Calu3 (cell line): ENCODE results near the gene STAT5B. TPM values are rescaled to one million over a fixed set of nuclear protein-coding genes. Genes with fewer than 3 reads are reported as not detected.

Experiments
- BruUV-seq: library from RNA; stranded (reverse); fragments of 400-500 nt; replicated peaks from 2 replicates; lab custom pipeline; 2021; lab: Mats Ljungman, UMichigan
- CTCF ChIA-PET: fragments of 300-600 bp; sonication (Branson Sonifier 250); formaldehyde crosslinking; loops from one replicate; lab custom pipeline; 2022; ENCODE audit warnings: antibody characterized with exemption; lab: Charles Lee
- DNase-seq: peaks from one replicate; pipeline ENCODE4 v3.0.0; 2022
- H3K27ac Mint-ChIP-seq: one replicate; pipeline ENCODE4 v1.8.0; 2022; ENCODE audit warnings: mixed read lengths; ENCODE audit not compliant: unreplicated experiment
- H3K27me3 Mint-ChIP-seq: one replicate; pipeline ENCODE4 v1.8.0; 2022; ENCODE audit warnings: mixed read lengths; ENCODE audit not compliant: unreplicated experiment
- H3K36me3 Mint-ChIP-seq: one replicate; pipeline ENCODE4 v1.8.0; 2022; ENCODE audit warnings: mild to moderate bottlenecking, moderate library complexity, mixed read lengths; ENCODE audit not compliant: insufficient read depth, unreplicated experiment
- H3K4me1 Mint-ChIP-seq: one replicate; pipeline ENCODE4 v1.8.0; 2022; ENCODE audit warnings: mild to moderate bottlenecking, low read depth, mixed read lengths; ENCODE audit not compliant: unreplicated experiment
- H3K4me3 Mint-ChIP-seq: one replicate; pipeline ENCODE4 v1.8.0; 2022; ENCODE audit warnings: mild to moderate bottlenecking, low read depth, moderate library complexity, mixed read lengths; ENCODE audit not compliant: unreplicated experiment
- H3K9me3 Mint-ChIP-seq: one replicate; pipeline ENCODE4 v1.8.0; 2022; ENCODE audit warnings: low read depth, mixed read lengths; ENCODE audit not compliant: unreplicated experiment
- intact Hi-C: fragments of 100-400 bp; cut with micrococcal nuclease; formaldehyde crosslinking; loops from one replicate; pipeline ENCODE4 v1.10.0; 2022; ENCODE audit not compliant: unreplicated experiment
- total RNA-seq: library from RNA; stranded (reverse); gene quantifications from 2 replicates; pipeline ENCODE4 v1.2.3, GENCODE V29; 2022
- TF ChIP-seq, protein P1 (sequence below): fragments of 200-600 bp; IDR thresholded peaks from one replicate; pipeline ENCODE4 v1.8.0; 2022; ENCODE audit warnings: antibody characterized with exemption; ENCODE audit not compliant: unreplicated experiment

The STAT5B gene
- total RNA-seq, 1 experiment from 2014 or later = 45.8 TPM

DNA sequence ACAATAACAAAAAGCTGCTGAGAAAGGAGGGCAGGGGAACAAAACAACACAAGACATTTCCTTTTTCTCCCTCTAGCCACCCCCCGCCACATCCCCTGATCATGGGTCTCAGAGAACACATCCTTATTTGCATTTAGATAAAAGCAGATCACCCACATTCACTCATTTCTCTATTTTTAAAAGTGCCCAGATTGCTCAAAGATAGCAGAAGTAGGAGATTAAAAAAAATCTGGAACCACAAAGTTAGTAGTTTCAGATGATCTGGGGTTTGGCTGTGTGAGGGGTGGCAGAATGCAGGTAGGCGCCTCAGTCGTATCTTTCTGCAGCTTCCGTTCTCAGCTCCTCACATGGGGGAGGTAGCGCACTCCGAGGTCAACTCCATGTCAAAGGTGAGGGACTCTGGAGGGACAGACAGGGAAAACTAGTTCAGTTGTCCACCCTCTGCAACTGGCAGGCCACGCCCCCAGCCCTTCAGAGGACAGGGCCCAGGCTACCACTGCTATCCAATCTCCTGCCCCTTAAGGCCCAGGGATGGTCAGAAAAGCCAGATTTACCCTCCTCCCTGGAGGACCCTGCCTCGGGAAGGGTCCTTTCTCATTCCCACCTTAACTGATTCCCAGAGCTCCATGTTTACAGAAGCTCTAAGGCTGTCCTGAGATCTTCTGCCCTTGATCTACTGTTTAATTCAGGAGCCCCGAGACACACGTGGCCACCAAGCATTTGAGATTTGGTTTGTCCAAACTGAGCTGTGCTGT lies 39.4 kb upstream of the STAT5B start:
- no TSS peak for BruUV-seq
- no peak for DNase-seq
- CTCF ChIA-PET = interaction anchor here (0.5 kb wide), 1 partner anchor 17 kb away, joined by 3 read pairs; no protein-coding TSS in a partner anchor
- TF ChIP-seq, protein P1, sequence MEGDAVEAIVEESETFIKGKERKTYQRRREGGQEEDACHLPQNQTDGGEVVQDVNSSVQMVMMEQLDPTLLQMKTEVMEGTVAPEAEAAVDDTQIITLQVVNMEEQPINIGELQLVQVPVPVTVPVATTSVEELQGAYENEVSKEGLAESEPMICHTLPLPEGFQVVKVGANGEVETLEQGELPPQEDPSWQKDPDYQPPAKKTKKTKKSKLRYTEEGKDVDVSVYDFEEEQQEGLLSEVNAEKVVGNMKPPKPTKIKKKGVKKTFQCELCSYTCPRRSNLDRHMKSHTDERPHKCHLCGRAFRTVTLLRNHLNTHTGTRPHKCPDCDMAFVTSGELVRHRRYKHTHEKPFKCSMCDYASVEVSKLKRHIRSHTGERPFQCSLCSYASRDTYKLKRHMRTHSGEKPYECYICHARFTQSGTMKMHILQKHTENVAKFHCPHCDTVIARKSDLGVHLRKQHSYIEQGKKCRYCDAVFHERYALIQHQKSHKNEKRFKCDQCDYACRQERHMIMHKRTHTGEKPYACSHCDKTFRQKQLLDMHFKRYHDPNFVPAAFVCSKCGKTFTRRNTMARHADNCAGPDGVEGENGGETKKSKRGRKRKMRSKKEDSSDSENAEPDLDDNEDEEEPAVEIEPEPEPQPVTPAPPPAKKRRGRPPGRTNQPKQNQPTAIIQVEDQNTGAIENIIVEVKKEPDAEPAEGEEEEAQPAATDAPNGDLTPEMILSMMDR = no peak
- Mint-ChIP-seq H3K27me3 (no peaks in the 10 kb centered on the region), H3K4me1 (peaks cover 15% of the 10 kb centered on the region), H3K36me3 (peaks cover 51% of the 10 kb centered on the region), H3K4me3 (no peak overlapping the region), H3K27ac (no peak overlapping the region), H3K9me3 (no peaks in the 10 kb centered on the region)
- intact Hi-C loops = no loop called here

DNA sequence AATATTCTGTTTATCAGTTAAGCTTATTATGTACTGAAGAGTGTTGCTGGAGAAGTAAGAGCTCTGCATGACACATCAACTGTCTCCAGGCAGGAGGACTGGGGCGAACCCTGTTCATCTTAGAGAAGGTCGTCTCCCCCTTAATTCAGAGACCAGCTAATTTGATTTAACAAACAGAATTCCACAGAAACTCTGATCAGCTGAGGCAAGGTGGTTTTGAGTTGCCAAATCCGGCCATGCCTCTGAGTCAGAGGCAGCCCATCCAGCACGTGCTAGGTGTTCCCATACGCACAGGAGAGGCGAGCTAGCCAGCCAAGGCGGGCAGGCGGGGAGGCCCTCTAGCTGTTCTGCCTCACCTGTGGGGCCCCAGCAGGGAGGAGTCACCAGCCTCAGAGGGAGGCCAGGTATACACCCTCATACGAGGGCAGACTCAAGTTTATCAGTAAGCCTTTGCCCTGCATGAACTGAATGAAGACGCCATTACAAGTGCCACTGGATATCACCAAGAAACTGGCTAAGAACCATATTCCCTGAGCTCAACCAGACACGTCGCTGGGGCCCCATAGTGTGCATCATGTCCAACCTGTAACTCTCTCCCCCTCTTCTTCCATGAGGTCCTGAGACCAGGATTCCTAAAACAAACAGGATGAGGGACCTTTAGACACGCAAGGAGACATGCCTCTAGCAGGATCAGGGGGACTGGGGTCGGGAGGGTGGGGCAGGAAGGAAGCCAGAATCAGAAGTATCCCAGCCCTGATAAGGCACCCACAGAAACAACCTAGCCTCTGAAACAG lies 37.8 kb upstream of the STAT5B start:
- Mint-ChIP-seq H3K36me3 (peaks cover 42% of the 10 kb centered on the region), H3K4me1 (peaks cover 8% of the 10 kb centered on the region), H3K27me3 (no peaks in the 10 kb centered on the region), H3K4me3 (no peak overlapping the region), H3K27ac (no peak overlapping the region), H3K9me3 (no peaks in the 10 kb centered on the region)
- intact Hi-C loops = no loop called here
- CTCF ChIA-PET = interaction anchor here (0.5 to 1.2 kb wide), 2 partner anchors 66 to 89 kb away, joined by 4 read pairs; no protein-coding TSS in a partner anchor
- TF ChIP-seq, protein P1 = no peak
- no TSS peak for BruUV-seq
- DNase-seq = no peak

DNA sequence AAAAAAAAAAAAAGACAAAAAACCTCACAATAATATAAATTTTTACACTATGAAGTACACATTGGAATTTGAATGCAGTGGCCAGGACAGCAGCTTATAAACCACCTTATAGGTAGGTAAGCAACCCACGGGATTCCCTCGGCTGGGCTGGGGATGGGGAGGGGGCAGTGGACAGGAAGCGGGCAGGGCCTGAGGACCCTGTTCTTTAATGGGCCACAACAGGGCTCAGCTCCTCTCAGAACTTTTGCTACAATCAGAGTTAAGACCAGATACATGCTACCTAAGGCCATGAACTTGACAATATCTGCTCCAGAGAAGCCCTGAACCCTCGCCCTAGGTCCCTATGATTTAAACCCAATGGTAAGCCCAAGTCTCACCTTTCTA lies 37.2 kb upstream of the STAT5B start:
- Mint-ChIP-seq H3K27me3 (no peaks in the 10 kb centered on the region), H3K36me3 (peaks cover 36% of the 10 kb centered on the region), H3K4me3 (no peak overlapping the region), H3K9me3 (no peaks in the 10 kb centered on the region), H3K27ac (no peak overlapping the region), H3K4me1 (peaks cover 8% of the 10 kb centered on the region)
- intact Hi-C loops = no loop called here
- DNase-seq = no peak
- TF ChIP-seq, protein P1 = no peak
- no TSS peak for BruUV-seq
- CTCF ChIA-PET = interaction anchor here (0.6 to 1.2 kb wide), 2 partner anchors 89 to 202 kb away, joined by 4 read pairs; no protein-coding TSS in a partner anchor

DNA sequence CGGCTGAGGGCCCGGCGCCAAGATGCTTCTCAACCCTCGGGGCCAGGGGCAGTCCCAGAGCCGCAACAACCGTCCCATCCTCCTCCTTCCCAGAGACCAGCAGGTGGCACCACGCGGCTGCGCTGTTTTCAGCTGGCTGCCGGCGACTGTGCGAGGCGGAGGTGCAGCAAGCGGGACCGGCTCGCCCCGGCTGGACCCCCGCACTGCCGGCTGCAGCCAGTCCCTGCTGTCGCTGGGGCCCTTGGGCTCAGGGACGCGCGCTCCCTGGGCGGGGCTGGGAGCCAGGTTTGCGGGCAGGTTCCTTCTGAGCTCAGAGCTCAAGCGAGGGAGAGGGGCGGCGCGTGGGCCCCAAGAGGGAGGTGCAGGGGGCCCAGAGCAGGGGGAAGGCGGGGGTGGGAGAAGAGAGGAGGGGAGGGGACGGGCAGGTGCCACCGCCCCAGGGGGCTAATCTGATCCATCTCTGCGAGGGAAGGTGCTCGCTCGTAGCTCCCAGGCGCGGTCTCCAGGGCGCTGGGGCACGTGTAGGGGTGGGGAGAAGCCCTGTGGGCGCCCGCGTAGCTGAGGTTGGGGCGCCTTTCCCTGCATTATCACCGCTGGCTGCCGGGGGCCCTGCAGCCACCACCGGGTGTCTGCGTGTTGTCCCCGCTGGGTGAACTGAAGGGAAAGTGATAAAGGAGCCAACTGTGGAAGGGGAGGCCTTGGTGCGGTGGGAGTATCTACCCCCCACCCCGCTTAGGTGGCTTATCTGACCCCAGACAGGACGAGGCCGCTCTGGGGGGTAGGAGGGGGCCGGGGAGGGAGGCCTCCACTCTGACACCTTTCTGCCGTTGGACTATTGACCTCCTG lies 36.3 kb upstream of the STAT5B start:
- TF ChIP-seq, protein P1 = no peak
- no TSS peak for BruUV-seq
- H3K9me3 Mint-ChIP-seq = no peaks in the 10 kb centered on the region
- intact Hi-C loops = no loop called here
- no peak overlapping the region for H3K27ac Mint-ChIP-seq
- H3K27me3 Mint-ChIP-seq = no peaks in the 10 kb centered on the region
- H3K36me3 Mint-ChIP-seq = peaks cover 35% of the 10 kb centered on the region
- CTCF ChIA-PET = interaction anchor here (0.6 kb wide), 1 partner anchor 203 kb away, joined by 4 read pairs; no protein-coding TSS in a partner anchor
- DNase-seq = no peak
- H3K4me3 Mint-ChIP-seq = no peak overlapping the region
- H3K4me1 Mint-ChIP-seq = peaks cover 2% of the 10 kb centered on the region
